Fibroblast of villous mesenchyme (primary cell): Measurements from ENCODE around the gene SULT1C3. TPM values are rescaled to one million over a fixed set of nuclear protein-coding genes. Genes with fewer than 3 reads are reported as not detected.

Experiments used
- DNase-seq: peaks from one replicate; pipeline ENCODE4 v3.0.0-alpha.2; 2010; ENCODE audit warnings: low read depth
- H3K4me3 ChIP-seq: 2 replicates; pipeline ENCODE4 v1.5.1; 2011; ENCODE audit warnings: low read depth, mild to moderate bottlenecking, low read length
- CTCF ChIP-seq: IDR thresholded peaks from 2 replicates; pipeline ENCODE4 v1.5.1; 2012; ENCODE audit warnings: low read depth, mild to moderate bottlenecking, low read length; ENCODE audit not compliant: insufficient read depth
- total RNA-seq: library from RNA; depleted of rRNA; stranded (reverse); fragments of >200 nt; gene quantifications from 2 replicates; pipeline ENCODE4 v1.2.3, GENCODE V29; 2012

The SULT1C3 gene
- total RNA-seq, 1 donor, result not detected

- DNase-seq, result no peak
- TF ChIP-seq CTCF, result no peak
- no peak overlapping the region for H3K4me3 ChIP-seq
Measured at GRCh38 chr2:108240966-108241365, 1.2 kb downstream of the SULT1C3 start.

GRCh38 chr2:108243566-108243965 lies 3.8 kb downstream of the SULT1C3 start:
- peak; percentile 39 for DNase-seq
- H3K4me3 ChIP-seq, result no peak overlapping the region
- no peak for TF ChIP-seq CTCF

DNA sequence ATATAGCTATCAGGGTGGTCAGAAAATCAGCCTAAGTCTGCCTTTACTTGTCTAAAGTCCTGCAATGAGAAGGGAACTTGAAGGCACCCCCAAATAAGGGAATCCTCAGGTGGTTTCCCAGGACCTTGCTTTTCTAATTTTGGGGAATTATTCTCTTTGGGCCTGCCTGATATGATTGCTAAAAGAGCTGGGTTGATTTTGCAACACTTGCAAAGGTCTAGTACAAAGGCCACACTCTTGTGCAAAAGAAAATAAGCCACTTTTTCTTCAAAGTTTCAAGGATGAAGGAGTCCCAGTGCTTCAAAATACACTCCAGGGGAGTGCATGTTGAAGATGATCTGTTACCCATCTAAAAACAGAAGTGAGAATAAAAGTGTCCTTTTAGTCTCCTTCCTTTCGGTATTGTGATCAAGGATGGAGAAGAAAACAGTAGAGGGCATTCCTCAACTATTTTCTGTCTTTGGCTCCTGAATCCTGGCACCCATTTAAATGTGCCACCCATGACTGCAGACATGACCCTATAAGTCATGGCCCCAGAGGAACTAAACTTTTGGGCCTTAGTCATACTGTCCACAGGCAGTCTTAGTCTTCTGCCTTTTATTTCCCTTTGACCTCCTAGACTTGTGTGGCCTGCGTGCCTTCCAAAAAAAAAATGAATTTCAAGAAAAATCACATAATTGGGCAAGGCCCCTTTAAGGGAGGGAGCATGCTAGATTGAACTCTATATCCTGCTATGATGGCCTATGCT lies 5.1 kb downstream of the SULT1C3 start:
- DNase-seq, result peak; percentile 3
- TF ChIP-seq CTCF, result no peak
- H3K4me3 ChIP-seq, result no peak overlapping the region

- TF ChIP-seq CTCF, result no peak
- no peak for DNase-seq
- no peak overlapping the region for H3K4me3 ChIP-seq
Measured at GRCh38 chr2:108253106-108253505, 13.3 kb downstream of the SULT1C3 start.

GRCh38 chr2:108257757-108258331 lies 18.1 kb downstream of the SULT1C3 start:
- no peak for TF ChIP-seq CTCF
- H3K4me3 ChIP-seq, result no peak overlapping the region
- DNase-seq, result no peak

DNA sequence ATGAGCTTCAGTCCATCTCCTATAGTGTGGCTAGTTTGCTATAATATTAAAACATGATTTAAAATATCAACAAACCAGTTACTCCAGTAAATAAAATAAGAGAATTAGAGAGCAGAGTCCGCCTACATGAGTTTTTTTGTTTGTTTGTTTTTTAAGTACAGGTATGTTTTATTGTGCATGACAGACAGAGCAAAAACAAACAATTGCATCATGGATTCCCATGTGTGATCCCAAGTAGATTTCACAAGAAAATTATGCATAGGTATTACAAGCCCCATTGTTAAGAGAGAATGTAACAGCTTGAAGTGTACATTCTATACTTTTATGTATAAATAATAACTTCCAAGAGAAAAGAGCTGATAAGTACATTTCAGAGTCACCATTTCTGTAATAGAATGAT lies 21.0 kb downstream of the SULT1C3 start:
- TF ChIP-seq CTCF, result no peak
- H3K4me3 ChIP-seq, result no peak overlapping the region
- no peak for DNase-seq
